Body of pancreas (tissue), 4 donors: ENCODE measurements around the gene ACTR3C. TPM values are rescaled to one million over a fixed set of nuclear protein-coding genes. Genes with fewer than 3 reads are reported as not detected.

Experiments
- ATAC-seq: fragments of 150-250 bp; one replicate; pipeline ENCODE4 v1.9.1; 2016
- DNase-seq, 4 donors: peaks; one replicate each; pipeline ENCODE4 v3.0.0-alpha.2; 2019
- H3K27ac ChIP-seq, 4 donors: fragments of 200-600 bp; sonication (generic); 1 replicate in 3 of 4; 2 replicates in 1 of 4; pipeline versions ENCODE4 v1.5.1 to v1.6.1; 2016 to 2019; ENCODE audit warnings: mild to moderate bottlenecking in 1 of 4, mixed read lengths in 1 of 4, moderate library complexity in 1 of 4
- H3K27me3 ChIP-seq, 2 donors: fragments of 200-600 bp; sonication (generic); one replicate each; pipeline ENCODE4 v1.6.0; 2016; ENCODE audit warnings: mild to moderate bottlenecking in 1 of 2
- H3K36me3 ChIP-seq, 2 donors: fragments of 200-600 bp; sonication (generic); replicated peaks in 1 of 2; 2 replicates each; pipeline ENCODE4 v1.5.1; 2016; ENCODE audit warnings: low read depth in 2 of 2; ENCODE audit not compliant: insufficient read depth in 1 of 2
- H3K4me1 ChIP-seq: fragments of 200-600 bp; sonication (generic); one replicate; pipeline ENCODE4 v1.6.0; 2016
- H3K4me3 ChIP-seq, 2 donors: fragments of 200-600 bp; sonication (generic); 1 replicate in 1 of 2; 2 replicates in 1 of 2; pipeline ENCODE4 v1.5.1; 2016 to 2019
- H3K9me3 ChIP-seq, 3 donors: fragments of 200-600 bp; sonication (generic); 1 replicate in 2 of 3; 2 replicates in 1 of 3; pipeline ENCODE4 v1.5.1; 2016
- POLR2A ChIP-seq, 3 donors: fragments of 450-650 bp; IDR thresholded peaks; one replicate each; pipeline ENCODE4 v1.6.1; 2016; ENCODE audit warnings: antibody characterized with exemption in 3 of 3, mild to moderate bottlenecking in 2 of 3
- WGBS, 2 donors: methylation state at CpG; one replicate each; pipeline ENCODE4 v1.1.5; 2017; 5-methylcytosine and 5-hydroxymethylcytosine counted together
- intact Hi-C: fragments of 100-400 bp; cut with DNase I; formaldehyde crosslinking; loops from one replicate; pipeline ENCODE4 v1.15.1; 2023
- total RNA-seq, 2 donors: library from RNA; depleted of rRNA; stranded (reverse); fragments of >200 nt; gene quantifications; one replicate each; pipeline ENCODE4 v1.1.0, GENCODE V29; 2016
- TF ChIP-seq, protein P1 (sequence below), 7 experiments: fragments of 450-650 bp in 4 of 7; fragments of 200-600 bp in 3 of 7; sonication (generic) in 3 of 7; IDR thresholded peaks; one replicate each; pipeline ENCODE4 v1.5.1; 2016 to 2019; ENCODE audit warnings: antibody characterized with exemption in 7 of 7

ACTR3C gene
- total RNA-seq, result 10 to 100 TPM; 35.5 to 69.9 TPM

DNA sequence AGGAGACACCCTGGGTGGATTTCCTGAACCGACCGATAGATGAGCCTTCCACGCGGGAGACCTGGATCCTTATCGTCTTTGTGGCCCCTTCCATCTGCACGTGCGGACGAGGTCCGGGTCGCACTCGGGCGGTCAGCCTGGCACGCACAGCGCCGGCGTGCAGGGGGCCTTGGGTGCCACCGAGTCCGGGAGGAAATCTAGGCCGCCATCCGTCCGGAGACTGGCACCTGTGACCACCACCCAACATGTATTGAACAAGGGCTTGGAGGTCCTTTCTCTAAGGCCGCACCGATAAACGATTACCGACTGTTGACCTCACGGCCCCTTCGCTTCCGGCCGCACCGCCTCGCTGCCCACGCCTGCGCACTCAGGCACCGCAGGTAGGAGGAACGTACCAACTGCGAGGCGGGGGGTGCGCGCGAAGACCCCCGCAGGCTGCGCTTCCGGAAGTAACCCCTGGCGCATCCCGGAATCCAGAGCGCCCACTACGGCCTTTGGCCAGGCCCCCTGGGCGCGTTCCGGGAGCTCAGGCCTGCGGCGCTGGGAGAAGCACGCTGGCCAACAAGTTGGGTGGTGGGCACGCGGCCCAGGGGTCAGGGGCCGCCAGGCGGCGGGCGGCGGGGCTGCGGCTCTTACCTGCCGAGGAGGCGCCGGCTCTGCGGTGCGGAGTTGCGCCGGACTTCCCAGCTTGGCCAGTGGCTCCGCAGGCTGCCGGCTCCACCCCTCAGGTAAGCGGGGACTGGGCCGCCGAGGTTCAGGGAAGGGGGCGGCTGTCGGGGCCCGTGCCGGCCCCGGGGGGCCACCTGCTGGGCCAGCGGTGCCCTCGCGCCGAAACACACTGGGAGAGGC, at the start of gene ACTR3C, which contains the start of gene LRRC61:
Gene ACTR3C, minus strand, starts transcription at position 713 of the 849 bp plus-strand sequence. CDS start 28,249 bp downstream, outside the sequence.
Gene LRRC61, plus strand, starts transcription at position 523 of the 849 bp plus-strand sequence. CDS start 13,507 bp downstream, outside the sequence.
- TF ChIP-seq, protein P1, sequence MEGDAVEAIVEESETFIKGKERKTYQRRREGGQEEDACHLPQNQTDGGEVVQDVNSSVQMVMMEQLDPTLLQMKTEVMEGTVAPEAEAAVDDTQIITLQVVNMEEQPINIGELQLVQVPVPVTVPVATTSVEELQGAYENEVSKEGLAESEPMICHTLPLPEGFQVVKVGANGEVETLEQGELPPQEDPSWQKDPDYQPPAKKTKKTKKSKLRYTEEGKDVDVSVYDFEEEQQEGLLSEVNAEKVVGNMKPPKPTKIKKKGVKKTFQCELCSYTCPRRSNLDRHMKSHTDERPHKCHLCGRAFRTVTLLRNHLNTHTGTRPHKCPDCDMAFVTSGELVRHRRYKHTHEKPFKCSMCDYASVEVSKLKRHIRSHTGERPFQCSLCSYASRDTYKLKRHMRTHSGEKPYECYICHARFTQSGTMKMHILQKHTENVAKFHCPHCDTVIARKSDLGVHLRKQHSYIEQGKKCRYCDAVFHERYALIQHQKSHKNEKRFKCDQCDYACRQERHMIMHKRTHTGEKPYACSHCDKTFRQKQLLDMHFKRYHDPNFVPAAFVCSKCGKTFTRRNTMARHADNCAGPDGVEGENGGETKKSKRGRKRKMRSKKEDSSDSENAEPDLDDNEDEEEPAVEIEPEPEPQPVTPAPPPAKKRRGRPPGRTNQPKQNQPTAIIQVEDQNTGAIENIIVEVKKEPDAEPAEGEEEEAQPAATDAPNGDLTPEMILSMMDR (IDR thresholded peaks at IDR 0.05), result peak; percentile 16 to 54 (median 37)
- peak; percentile 47 to 77 (median 70) for TF ChIP-seq POLR2A (IDR thresholded peaks at IDR 0.05)
- peak within 1 kb of the TSS; percentile 14 to 52 for H3K4me3 ChIP-seq

DNA sequence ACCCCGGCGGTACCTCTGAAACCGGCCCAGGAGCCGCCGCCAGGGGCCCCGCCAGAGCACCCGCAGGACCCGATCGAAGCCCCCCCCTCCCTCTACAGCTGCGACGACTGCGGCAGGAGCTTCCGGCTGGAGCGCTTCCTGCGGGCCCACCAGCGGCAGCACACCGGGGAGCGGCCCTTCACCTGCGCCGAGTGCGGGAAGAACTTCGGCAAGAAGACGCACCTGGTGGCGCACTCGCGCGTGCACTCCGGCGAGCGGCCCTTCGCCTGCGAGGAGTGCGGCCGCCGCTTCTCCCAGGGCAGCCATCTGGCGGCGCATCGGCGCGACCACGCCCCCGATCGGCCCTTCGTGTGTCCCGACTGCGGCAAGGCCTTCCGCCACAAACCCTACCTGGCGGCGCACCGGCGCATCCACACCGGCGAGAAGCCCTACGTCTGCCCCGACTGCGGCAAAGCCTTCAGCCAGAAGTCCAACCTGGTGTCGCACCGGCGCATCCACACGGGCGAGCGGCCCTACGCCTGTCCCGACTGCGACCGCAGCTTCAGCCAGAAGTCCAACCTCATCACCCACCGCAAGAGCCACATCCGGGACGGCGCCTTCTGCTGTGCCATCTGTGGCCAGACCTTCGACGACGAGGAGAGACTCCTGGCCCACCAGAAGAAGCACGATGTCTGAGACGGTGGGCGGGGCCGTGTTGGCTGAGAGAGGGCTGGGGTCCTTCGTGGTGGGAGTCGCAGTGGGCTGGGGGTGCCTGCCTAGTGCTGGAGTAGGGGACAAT, 49.1 kb upstream of the ACTR3C start:
- peaks cover 0 to 2% of the 10 kb centered on the region in 2 donors for H3K36me3 ChIP-seq
- peaks cover 78% of the 10 kb centered on the region for H3K4me1 ChIP-seq
- TF ChIP-seq POLR2A (IDR thresholded peaks at IDR 0.05), result no peak
- TF ChIP-seq, protein P1 (IDR thresholded peaks at IDR 0.05), result no peak
- ATAC-seq (no peak), DNase-seq (no peak)
- peak overlapping the region in 3 of 4 donors; percentile 23 to 27 (median 25) for H3K27ac ChIP-seq
- intact Hi-C loops, result no loop called here
- H3K9me3 ChIP-seq, result no peaks in the 10 kb centered on the region
- 82 to 97% methylated on average over 5 to 76 of the region's 79 CpGs for WGBS, 2 donors
- no peak overlapping the region for H3K4me3 ChIP-seq
- H3K27me3 ChIP-seq, result no peaks in the 10 kb centered on the region

More for the DNA sequence above, at the start of gene ACTR3C, which contains the start of gene LRRC61:
- ATAC-seq, result peak; percentile 77
- WGBS, 2 donors, result 2 to 9% methylated on average over 18 to 78 of the region's 82 CpGs
- intact Hi-C loops, result no loop called here
- peak; percentile 78 to 82 (median 79) for DNase-seq
- Histone ChIP-seq H3K36me3 (no peaks in the 10 kb centered on the region), H3K4me1 (peaks cover 56% of the 10 kb centered on the region), H3K27me3 (no peaks in the 10 kb centered on the region), H3K27ac (peak within 1 kb of the TSS; percentile 91 to 99 (median 98)), H3K9me3 (no peaks in the 10 kb centered on the region)

DNA sequence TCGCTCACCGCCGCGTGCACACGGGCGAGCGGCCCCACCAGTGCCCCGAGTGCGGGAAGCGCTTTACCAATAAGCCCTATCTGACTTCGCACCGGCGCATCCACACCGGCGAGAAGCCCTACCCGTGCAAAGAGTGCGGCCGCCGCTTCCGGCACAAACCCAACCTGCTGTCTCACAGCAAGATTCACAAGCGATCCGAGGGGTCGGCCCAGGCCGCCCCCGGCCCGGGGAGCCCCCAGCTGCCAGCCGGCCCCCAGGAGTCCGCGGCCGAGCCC, 48.6 kb upstream of the ACTR3C start:
- 91% methylated on average over 23 of the region's 30 CpGs; no CpG with 5 or more reads in 1 of the 2 donors for WGBS, 2 donors

DNA sequence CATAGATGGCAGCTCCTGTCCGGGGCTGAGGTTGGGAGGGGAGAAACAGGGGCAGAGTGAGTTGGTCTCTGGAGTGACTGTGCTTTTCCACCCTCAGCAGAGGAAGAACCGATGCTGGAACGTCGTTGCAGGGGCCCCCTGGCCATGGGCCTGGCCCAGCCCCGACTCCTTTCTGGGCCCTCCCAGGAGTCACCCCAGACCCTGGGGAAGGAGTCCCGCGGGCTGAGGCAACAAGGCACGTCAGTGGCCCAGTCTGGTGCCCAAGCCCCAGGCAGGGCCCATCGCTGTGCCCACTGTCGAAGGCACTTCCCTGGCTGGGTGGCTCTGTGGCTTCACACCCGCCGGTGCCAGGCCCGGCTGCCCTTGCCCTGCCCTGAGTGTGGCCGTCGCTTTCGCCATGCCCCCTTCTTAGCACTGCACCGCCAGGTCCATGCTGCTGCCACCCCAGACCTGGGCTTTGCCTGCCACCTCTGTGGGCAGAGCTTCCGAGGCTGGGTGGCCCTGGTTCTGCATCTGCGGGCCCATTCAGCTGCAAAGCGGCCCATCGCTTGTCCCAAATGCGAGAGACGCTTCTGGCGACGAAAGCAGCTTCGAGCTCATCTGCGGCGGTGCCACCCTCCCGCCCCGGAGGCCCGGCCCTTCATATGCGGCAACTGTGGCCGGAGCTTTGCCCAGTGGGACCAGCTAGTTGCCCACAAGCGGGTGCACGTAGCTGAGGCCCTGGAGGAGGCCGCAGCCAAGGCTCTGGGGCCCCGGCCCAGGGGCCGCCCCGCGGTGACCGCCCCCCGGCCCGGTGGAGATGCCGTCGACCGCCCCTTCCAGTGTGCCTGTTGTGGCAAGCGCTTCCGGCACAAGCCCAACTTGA, 48.0 kb upstream of the ACTR3C start:
- TF ChIP-seq, protein P1 (IDR thresholded peaks at IDR 0.05), result no peak
- peak in 1 of 3 donors; percentile 11 for TF ChIP-seq POLR2A (IDR thresholded peaks at IDR 0.05)
- no peak for ATAC-seq
- Histone ChIP-seq H3K4me3 (no peak overlapping the region), H3K27me3 (no peaks in the 10 kb centered on the region), H3K4me1 (peaks cover 76% of the 10 kb centered on the region), H3K27ac (peak overlapping the region in 2 of 4 donors; percentile 99 to 100), H3K36me3 (peaks cover 0 to 2% of the 10 kb centered on the region in 2 donors), H3K9me3 (no peaks in the 10 kb centered on the region)
- intact Hi-C loops, result no loop called here
- WGBS, 2 donors, result 85 to 86% methylated on average over 14 to 48 of the region's 48 CpGs
- no peak for DNase-seq

More for the DNA sequence above, 48.6 kb upstream of the ACTR3C start:
- DNase-seq, result no peak
- TF ChIP-seq POLR2A (IDR thresholded peaks at IDR 0.05), result no peak
- TF ChIP-seq, protein P1 (IDR thresholded peaks at IDR 0.05), result no peak
- H3K27me3 ChIP-seq, result no peaks in the 10 kb centered on the region
- H3K36me3 ChIP-seq, result peaks cover 0 to 2% of the 10 kb centered on the region in 2 donors
- H3K9me3 ChIP-seq, result no peaks in the 10 kb centered on the region
- ATAC-seq, result no peak
- H3K27ac ChIP-seq, result no peak overlapping the region
- no peak overlapping the region for H3K4me3 ChIP-seq
- intact Hi-C loops, result no loop called here
- peaks cover 78% of the 10 kb centered on the region for H3K4me1 ChIP-seq
